Body of pancreas (tissue), 4 donors: ENCODE data around the gene ECD.

Experiments used
- CTCF ChIP-seq, 7 experiments: fragments of 450-650 bp in 4 of 7; fragments of 200-600 bp in 3 of 7; sonication (generic) in 3 of 7; IDR thresholded peaks; one replicate each; pipeline ENCODE4 v1.5.1; 2016 to 2019; ENCODE audit warnings: antibody characterized with exemption in 7 of 7
- POLR2A ChIP-seq, 3 donors: fragments of 450-650 bp; IDR thresholded peaks; one replicate each; pipeline ENCODE4 v1.6.1; 2016; ENCODE audit warnings: antibody characterized with exemption in 3 of 3, mild to moderate bottlenecking in 2 of 3

- TF ChIP-seq CTCF (IDR thresholded peaks at IDR 0.05): no peak
- TF ChIP-seq POLR2A (IDR thresholded peaks at IDR 0.05): no peak
Observed at GRCh38 chr10:73207883-73208282, 40.1 kb upstream of the ECD start.
